A172 (cell line): ENCODE results near the gene DACT1. TPM values are rescaled to one million over a fixed set of nuclear protein-coding genes. Genes with fewer than 3 reads are reported as not detected.

Source experiments
- DNase-seq: peaks from one replicate; pipeline ENCODE4 v3.0.0-alpha.2; 2015; ENCODE audit warnings: low spot score
- total RNA-seq: library from RNA; depleted of rRNA; stranded (reverse); fragments of >200 nt; shearing (Covaris generic); gene quantifications from 2 replicates; pipeline ENCODE4 v1.2.3, GENCODE V29; 2014

The DACT1 gene
- total RNA-seq, 1 experiment from 2014 or later = 1.7 TPM

- no peak for DNase-seq
Measured at GRCh38 chr14:58635091-58635830, 2.5 kb upstream of the DACT1 start.

GRCh38 chr14:58636129-58636528 is 1.6 kb upstream of the DACT1 start:
- DNase-seq = no peak

DNA sequence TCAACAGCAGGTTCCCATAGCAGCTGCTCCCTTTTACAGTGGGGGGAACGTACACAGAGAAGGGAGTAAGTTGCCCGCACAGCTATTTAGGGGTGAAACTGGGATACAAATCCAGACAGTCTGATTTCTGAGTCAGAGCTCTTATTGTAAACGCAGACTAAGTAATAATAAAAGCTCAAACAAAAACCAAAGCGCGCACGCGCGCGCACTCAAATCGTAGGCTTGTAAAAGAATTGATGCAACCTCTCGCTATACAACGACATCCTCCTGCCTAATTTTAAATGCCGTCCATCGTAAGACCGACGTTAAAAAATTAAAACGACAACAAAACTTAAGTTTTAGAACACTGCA is 747 bp upstream of the DACT1 start:
- DNase-seq = peak; percentile 21

- DNase-seq = no peak
Measured at GRCh38 chr14:58638231-58639197, 752 bp downstream of the DACT1 start.

DNA sequence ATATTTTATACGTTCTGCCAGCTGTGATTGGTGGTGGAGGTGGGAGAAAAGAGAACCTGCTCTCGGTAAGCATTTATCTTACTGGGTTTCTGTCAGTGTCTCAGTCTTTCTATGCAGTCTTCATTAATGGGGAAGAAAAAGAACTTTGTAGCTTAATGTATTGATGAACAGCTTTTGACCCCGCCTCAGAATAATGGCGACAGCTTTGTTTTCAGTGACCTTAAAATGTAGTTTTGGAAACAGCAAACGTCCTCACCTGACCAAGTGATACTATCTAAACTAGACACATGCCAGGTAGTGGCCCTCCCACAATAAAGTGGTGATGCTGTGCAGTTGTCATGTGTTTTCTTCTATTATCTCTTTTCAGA is 1.4 kb downstream of the DACT1 start:
- no peak for DNase-seq

GRCh38 chr14:58639842-58640484 is 2.2 kb downstream of the DACT1 start:
- DNase-seq = peak; percentile 56

GRCh38 chr14:58640959-58641358 is 3.2 kb downstream of the DACT1 start:
- DNase-seq = no peak

DNA sequence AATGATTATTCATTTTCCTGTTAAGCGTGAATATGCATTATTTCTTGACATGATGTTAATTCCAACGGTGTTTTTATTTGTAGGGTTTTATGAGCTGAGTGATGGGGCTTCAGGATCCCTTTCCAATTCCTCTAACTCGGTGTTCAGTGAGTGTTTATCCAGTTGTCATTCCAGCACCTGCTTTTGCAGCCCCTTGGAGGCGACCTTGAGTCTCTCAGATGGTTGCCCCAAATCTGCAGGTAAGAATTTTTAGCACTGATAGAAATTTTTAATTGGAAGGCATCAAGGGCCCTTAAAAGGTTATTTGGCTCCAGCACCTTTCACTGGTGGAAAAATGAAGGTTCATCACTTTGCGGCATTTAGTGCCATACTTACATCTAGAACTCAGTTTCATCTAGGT is 3.7 kb downstream of the DACT1 start:
- no peak for DNase-seq

GRCh38 chr14:58643366-58643765 is 5.6 kb downstream of the DACT1 start:
- DNase-seq = no peak

DNA sequence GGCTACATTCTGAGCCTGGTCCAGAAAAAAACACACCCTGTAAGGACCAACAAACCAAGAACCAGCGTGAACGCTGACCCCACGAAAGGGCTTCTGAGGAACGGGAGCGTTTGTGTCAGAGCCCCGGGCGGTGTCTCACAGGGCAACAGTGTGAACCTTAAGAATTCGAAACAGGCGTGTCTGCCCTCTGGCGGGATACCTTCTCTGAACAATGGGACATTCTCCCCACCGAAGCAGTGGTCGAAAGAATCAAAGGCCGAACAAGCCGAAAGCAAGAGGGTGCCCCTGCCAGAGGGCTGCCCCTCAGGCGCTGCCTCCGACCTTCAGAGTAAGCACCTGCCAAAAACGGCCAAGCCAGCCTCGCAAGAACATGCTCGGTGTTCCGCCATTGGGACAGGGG is 7.9 kb downstream of the DACT1 start:
- no peak for DNase-seq

DNA sequence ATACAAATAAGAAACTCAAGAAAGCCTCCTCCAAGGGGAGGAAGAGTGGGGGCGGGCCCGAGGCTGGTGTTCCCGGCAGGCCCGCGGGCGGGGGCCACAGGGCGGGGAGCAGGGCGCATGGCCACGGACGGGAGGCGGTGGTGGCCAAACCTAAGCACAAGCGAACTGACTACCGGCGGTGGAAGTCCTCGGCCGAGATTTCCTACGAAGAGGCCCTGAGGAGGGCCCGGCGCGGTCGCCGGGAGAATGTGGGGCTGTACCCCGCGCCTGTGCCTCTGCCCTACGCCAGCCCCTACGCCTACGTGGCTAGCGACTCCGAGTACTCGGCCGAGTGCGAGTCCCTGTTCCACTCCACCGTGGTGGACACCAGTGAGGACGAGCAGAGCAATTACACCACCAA is 8.7 kb downstream of the DACT1 start:
- DNase-seq = no peak

- DNase-seq = no peak
Measured at GRCh38 chr14:58647777-58648176, 10.0 kb downstream of the DACT1 start.

DNA sequence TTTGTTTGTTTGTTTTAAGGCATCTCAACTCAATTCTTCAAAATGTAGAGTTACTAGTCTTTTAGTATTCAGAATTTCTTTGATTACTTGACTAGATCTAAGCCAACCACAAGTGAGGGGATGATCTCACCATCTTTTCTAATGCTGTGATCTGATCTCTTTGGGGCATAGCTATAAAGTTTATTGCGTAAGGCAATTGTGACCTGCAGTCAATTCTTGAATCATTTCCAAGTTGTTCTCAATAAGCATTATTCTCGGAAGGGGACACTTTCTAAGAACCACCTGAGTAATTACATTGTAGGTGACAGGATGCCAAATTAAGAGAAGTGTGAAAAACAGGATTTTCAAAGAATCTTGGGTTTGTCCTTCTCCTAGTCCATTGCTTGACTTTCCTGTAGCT is 13.1 kb downstream of the DACT1 start:
- no peak for DNase-seq

- DNase-seq = no peak
Measured at GRCh38 chr14:58656671-58657411, 19.1 kb downstream of the DACT1 start.

DNA sequence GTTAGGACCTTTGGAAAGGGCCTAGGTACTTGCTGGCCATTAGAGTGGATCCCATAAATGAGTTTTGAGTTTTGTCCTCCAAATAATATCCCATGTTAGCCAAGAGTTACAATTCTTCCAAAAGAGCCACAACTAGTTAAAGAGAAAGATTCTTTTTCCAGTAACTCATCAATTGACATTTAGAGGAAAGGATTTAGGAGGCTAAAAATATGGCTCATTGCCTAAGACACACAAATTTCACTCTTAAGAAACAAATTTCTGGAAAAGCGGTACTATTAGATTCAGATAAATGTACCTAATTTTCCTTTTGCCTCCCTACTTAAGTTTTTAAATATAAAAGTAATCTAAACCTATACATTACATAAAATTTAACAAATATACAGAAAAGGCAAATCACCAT is 21.3 kb downstream of the DACT1 start:
- no peak for DNase-seq

- DNase-seq = no peak
Measured at GRCh38 chr14:58659846-58660245, 22.1 kb downstream of the DACT1 start.

DNA sequence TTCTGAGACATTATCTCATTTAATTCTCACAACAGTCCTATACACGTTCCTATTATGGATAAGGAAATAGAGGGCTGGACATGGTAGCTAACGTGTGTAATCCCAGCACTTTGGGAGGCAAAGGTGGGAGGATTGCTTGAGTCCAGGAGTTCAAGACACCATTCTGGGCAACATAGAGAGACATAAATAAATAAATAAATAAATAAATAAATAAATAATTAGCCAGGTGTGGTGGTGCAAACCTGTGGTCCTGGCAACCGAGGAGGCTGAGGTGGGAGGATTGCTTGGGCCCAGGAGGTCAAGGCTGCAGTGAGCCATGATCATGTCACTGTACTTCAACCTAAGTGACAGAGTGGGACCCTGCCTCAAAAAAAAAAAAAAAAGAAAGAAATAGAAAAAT is 22.6 kb downstream of the DACT1 start:
- no peak for DNase-seq

DNA sequence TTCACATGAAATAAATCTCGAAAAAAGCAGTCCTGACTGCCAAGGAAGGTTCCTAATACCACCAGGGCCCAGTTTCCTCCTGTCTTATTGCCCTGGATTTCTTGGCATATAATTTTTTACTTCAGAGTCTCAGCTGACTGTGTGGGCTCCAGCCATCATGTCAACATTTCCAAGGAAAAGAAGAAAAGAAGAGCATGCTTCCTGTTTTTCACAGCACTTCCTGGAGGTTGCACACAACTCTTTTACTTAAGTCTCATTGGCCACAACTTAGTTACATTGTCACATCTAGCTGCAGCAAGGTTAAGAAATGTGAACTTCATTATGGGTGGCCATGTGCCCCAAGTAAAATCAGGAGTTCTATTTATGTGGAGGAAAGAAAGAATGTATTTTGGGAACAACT is 24.3 kb downstream of the DACT1 start:
- no peak for DNase-seq

DNA sequence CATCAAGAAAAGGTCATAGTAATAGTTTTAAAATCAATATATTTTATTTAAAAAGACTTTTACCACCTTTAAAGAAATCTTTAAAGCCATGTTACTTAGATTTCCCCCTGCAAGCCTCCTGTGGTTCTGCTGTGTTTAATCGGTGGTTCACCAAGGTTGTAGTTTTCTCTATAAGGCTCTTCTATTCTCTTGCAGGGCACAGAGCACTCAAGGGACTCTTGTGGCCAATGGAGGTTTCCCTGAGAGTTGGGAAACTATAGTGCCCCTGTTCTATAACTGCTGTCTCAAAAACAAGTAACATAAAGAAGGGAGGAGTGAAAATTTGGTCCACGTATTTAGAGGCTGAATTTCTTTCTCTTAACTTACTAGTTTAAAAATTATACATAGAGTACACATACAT is 25.0 kb downstream of the DACT1 start:
- no peak for DNase-seq

GRCh38 chr14:58663494-58664111 is 25.8 kb downstream of the DACT1 start:
- DNase-seq = peak; percentile 62

DNA sequence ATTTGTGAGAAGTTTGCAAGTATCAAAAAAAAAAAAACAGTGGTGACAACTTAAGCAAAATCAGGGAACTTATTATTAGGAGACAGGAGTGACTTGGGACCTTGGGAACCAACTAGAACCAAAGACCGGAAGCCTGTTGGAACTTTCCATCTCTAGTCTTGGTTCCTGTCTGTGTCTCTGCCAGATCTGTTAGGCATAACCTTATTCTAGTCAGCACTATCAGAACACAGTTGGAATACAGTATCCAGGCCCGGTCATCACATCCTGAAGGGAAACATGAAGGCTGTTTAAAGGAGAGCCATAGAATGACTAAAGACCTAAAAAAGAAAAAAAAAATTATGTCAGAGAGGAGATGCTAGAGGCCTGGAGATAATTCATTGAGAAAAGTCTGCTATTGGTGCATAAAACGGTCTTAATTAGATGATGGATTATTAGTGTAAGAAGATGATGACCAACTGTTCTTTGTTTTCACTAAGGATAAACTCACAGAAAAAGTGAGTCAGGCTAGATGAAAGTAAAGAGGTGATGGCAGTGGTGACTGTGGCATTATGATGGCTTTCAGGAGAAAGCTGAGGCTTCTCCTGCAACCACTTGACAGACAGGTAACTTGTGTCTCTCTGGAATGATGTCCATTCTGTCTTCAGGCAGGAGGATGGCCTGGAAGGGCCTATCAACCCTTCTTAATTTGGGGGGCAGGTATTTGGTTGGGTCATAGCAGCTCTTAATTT is 28.2 kb downstream of the DACT1 start:
- DNase-seq = no peak
